Measurements from ENCODE around the gene KLHL17.

The KLHL17 gene

GRCh38 chr1:982765-983436 is 22.5 kb downstream of the KLHL17 start:
- Histone ChIP-seq H3K4me3 (replicated peaks; ENCODE audit: insufficient read depth, low read length) (no peak overlapping the region), H3K27me3 (ENCODE audit: insufficient read depth, poor library complexity, severe bottlenecking) (peaks cover 34% of the 10 kb centered on the region), H3K27ac (replicated peaks) (no peak overlapping the region)
- no peak for TF ChIP-seq GABPA (IDR thresholded peaks at IDR 0.05; ENCODE audit: low read depth)
- TF ChIP-seq SPI1 (IDR thresholded peaks at IDR 0.05; ENCODE audit: borderline replicate concordance, low read depth), result no peak
- no peak for TF ChIP-seq CTCF (IDR thresholded peaks at IDR 0.05; ENCODE audit: insufficient read depth, low read length)
- no peak for TF ChIP-seq POLR2AphosphoS5 (IDR thresholded peaks at IDR 0.05; ENCODE audit: low read depth)
- no peak for TF ChIP-seq REST (IDR thresholded peaks at IDR 0.05; ENCODE audit: insufficient replicate concordance, low read depth)
- no peak for DNase-seq (ENCODE audit: low read depth in 1 of 2, low spot score in 1 of 2)

- TF ChIP-seq GABPA (IDR thresholded peaks at IDR 0.05; ENCODE audit: low read depth), result no peak
- TF ChIP-seq POLR2AphosphoS5 (IDR thresholded peaks at IDR 0.05; ENCODE audit: low read depth), result no peak
- peak; percentile 37 for TF ChIP-seq CTCF (IDR thresholded peaks at IDR 0.05; ENCODE audit: insufficient read depth, low read length)
- no peak overlapping the region for H3K4me3 ChIP-seq (replicated peaks; ENCODE audit: insufficient read depth, low read length)
- H3K27me3 ChIP-seq (ENCODE audit: insufficient read depth, poor library complexity, severe bottlenecking), result peaks cover 34% of the 10 kb centered on the region
- DNase-seq (ENCODE audit: low read depth in 1 of 2, low spot score in 1 of 2), result no peak
- H3K27ac ChIP-seq (replicated peaks), result no peak overlapping the region
Observed at GRCh38 chr1:983798-984475, 23.6 kb downstream of the KLHL17 start.

- H3K4me3 ChIP-seq (replicated peaks; ENCODE audit: insufficient read depth, low read length), result no peak overlapping the region
- peaks cover 31% of the 10 kb centered on the region for H3K27me3 ChIP-seq (ENCODE audit: insufficient read depth, poor library complexity, severe bottlenecking)
- DNase-seq (ENCODE audit: low read depth in 1 of 2, low spot score in 1 of 2), result no peak
- no peak overlapping the region for H3K27ac ChIP-seq (replicated peaks)
- TF ChIP-seq POLR2AphosphoS5 (IDR thresholded peaks at IDR 0.05; ENCODE audit: low read depth) (no peak), GABPA (IDR thresholded peaks at IDR 0.05; ENCODE audit: low read depth) (no peak), REST (IDR thresholded peaks at IDR 0.05; ENCODE audit: insufficient replicate concordance, low read depth) (no peak), SPI1 (IDR thresholded peaks at IDR 0.05; ENCODE audit: borderline replicate concordance, low read depth) (no peak), CTCF (IDR thresholded peaks at IDR 0.05; ENCODE audit: insufficient read depth, low read length) (no peak)
Observed at GRCh38 chr1:984476-984814, 24.1 kb downstream of the KLHL17 start.

Measured in HL-60 (cell line).